ENCODE data around the gene SAPCD2. TPM values are rescaled to one million over a fixed set of nuclear protein-coding genes. Genes with fewer than 3 reads are reported as not detected.
"Not testable (repeated sequence)": the region's sequence is repeated elsewhere in the genome, so short reads cannot be mapped to it uniquely, and the experiment has no call there.

SAPCD2 gene
- total and polyA plus RNA-seq, 12 donors: 0.07 to 1.7 (median 0.58) TPM

- intact Hi-C loops (cut with DNase I): no loop called here
- WGBS, 4 donors: 64 to 90% (median 78%) methylated on average over 2 to 26 of the region's 26 CpGs
- Histone ChIP-seq H3K27ac (no peak overlapping the region), H3K36me3 (replicated peaks in 1 of 2) (no peaks in the 10 kb centered on the region), H3K9me3 (replicated peaks in 1 of 3) (no peaks in the 10 kb centered on the region), H3K4me1 (replicated peaks in 1 of 2) (no peaks in the 10 kb centered on the region), H3K4me3 (no peak overlapping the region), H3K27me3 (no peaks in the 10 kb centered on the region)
- DNase-seq: no peak
- TF ChIP-seq CTCF (IDR thresholded peaks at IDR 0.05): no peak
- no peak for TF ChIP-seq POLR2A (IDR thresholded peaks at IDR 0.05)
These were observed 6.9 kb downstream of the SAPCD2 start for GRCh38 chr9:137063311-137064026.

- H3K4me3 ChIP-seq; H3K9me3 ChIP-seq (replicated peaks in 1 of 3); H3K27ac ChIP-seq; H3K27me3 ChIP-seq; intact Hi-C loops (cut with DNase I); H3K4me1 ChIP-seq (replicated peaks in 1 of 2); DNase-seq; H3K36me3 ChIP-seq (replicated peaks in 1 of 2): not testable (repeated sequence)
- WGBS, 4 donors: 75 to 96% (median 89%) methylated on average over 5 to 7 of the region's 9 CpGs; no CpG with 5 or more reads in 1 of the 4 donors
These were observed 7.6 kb downstream of the SAPCD2 start for GRCh38 chr9:137062798-137063197.

- Histone ChIP-seq H3K36me3 (replicated peaks in 1 of 2) (no peaks in the 10 kb centered on the region), H3K9me3 (replicated peaks in 1 of 3) (no peaks in the 10 kb centered on the region), H3K4me1 (replicated peaks in 1 of 2) (no peaks in the 10 kb centered on the region), H3K27me3 (no peaks in the 10 kb centered on the region), H3K27ac (no peak overlapping the region), H3K4me3 (no peak overlapping the region)
- no peak for DNase-seq
- 84 to 93% (median 85%) methylated on average over 6 to 15 of the region's 15 CpGs for WGBS, 4 donors
- intact Hi-C loops (cut with DNase I): no loop called here
- TF ChIP-seq POLR2A (IDR thresholded peaks at IDR 0.05) (no peak), CTCF (IDR thresholded peaks at IDR 0.05) (no peak)
These were observed 8.0 kb downstream of the SAPCD2 start for GRCh38 chr9:137062384-137062783.

- H3K27ac ChIP-seq: no peak overlapping the region
- H3K27me3 ChIP-seq: peaks cover 9% of the 10 kb centered on the region
- intact Hi-C loops (cut with DNase I): no loop called here
- peaks cover 0 to 17% of the 10 kb centered on the region in 2 donors for H3K4me1 ChIP-seq (replicated peaks in 1 of 2)
- whole genome bisulfite sequencing, 4 donors: 84 to 86% (median 85%) methylated on average over 9 of the region's 9 CpGs
- no peaks in the 10 kb centered on the region for H3K9me3 ChIP-seq (replicated peaks in 1 of 3)
- no peak overlapping the region for H3K4me3 ChIP-seq
- DNase-seq: no peak
- TF ChIP-seq POLR2A (IDR thresholded peaks at IDR 0.05) (no peak), CTCF (IDR thresholded peaks at IDR 0.05) (no peak)
- no peaks in the 10 kb centered on the region for H3K36me3 ChIP-seq (replicated peaks in 1 of 2)
These were observed 11.7 kb downstream of the SAPCD2 start for GRCh38 chr9:137058521-137059234.
